Umbilical cord (tissue), 2 donors: ENCODE results near the gene DIS3L2. TPM values are rescaled to one million over a fixed set of nuclear protein-coding genes. Genes with fewer than 3 reads are reported as not detected.
"Not testable (repeated sequence)": the region's sequence is repeated elsewhere in the genome, so short reads cannot be mapped to it uniquely, and the experiment has no call there.

Experiments used
- DNase-seq: peaks from one replicate; pipeline ENCODE4 v3.0.0-alpha.2; 2015; ENCODE audit warnings: low spot score
- total RNA-seq: library from RNA; depleted of rRNA; stranded (reverse); fragments of >200 nt; gene quantifications from one replicate; pipeline ENCODE4 v1.2.3, GENCODE V29; 2014; ENCODE audit warnings: low replicate concordance; ENCODE audit not compliant: insufficient read depth

Gene DIS3L2
- total RNA-seq, 1 donor from 2014 or later, result 46.0 TPM

DNA sequence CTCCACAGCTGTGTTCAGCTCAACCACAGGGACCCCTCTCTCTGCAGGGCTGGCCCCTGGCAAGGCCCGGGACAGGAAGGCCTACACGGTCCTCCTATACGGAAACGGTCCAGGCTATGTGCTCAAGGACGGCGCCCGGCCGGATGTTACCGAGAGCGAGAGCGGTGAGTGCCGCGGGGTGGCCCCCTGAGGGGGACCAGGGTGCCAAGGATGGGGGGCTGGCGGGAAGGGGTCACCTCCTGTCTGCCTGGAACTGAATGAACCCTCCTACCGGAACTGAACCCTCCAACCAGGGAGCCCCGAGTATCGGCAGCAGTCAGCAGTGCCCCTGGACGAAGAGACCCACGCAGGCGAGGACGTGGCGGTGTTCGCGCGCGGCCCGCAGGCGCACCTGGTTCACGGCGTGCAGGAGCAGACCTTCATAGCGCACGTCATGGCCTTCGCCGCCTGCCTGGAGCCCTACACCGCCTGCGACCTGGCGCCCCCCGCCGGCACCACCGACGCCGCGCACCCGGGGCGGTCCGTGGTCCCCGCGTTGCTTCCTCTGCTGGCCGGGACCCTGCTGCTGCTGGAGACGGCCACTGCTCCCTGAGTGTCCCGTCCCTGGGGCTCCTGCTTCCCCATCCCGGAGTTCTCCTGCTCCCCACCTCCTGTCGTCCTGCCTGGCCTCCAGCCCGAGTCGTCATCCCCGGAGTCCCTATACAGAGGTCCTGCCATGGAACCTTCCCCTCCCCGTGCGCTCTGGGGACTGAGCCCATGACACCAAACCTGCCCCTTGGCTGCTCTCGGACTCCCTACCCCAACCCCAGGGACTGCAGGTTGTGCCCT lies 419.9 kb downstream of the DIS3L2 start:
- DNase-seq, result not testable (repeated sequence)

DNA sequence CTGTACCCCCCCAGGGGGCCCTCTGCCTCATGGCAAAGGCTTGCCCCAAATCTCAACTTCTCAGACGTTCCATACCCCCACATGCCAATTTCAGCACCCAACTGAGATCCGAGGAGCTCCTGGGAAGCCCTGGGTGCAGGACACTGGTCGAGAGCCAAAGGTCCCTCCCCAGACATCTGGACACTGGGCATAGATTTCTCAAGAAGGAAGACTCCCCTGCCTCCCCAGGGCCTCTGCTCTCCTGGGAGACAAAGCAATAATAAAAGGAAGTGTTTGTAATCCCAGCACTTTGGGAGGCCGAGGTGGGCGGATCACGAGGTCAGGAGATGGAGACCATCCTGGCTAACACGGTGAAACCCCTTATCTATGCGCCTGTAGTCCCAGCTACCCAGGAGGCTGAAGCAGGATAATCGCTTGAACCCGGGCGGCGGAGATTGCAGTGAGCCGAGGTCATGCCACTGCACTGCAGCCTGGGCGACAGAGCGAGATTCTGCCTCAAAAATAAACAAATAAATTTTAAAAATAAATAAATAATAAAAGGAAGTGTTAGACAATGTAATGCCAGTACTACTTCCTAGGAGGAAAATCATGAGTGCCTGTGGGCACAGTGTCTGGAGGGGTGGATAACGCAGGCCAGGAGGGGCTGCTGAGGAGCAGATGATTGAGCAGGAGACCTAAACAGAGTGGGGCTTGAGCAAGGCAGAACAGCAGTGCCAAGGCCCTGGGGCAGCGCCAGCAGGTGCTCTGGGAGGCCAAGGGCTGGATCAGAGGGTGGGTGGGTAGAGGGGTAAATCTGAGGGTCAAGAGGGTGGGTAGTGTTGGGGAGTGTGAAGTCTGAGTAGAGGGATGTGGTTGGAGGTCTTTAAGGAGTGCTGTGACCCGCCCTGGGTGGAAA lies 421.1 kb downstream of the DIS3L2 start:
- DNase-seq, result no peak

GRCh38 chr2:232384466-232384865 lies 423.0 kb downstream of the DIS3L2 start:
- no peak for DNase-seq

- not testable (repeated sequence) for DNase-seq
These were observed 423.5 kb downstream of the DIS3L2 start for GRCh38 chr2:232385058-232385457.

GRCh38 chr2:232385660-232386489 lies 424.4 kb downstream of the DIS3L2 start:
- peak; percentile 79 for DNase-seq

DNA sequence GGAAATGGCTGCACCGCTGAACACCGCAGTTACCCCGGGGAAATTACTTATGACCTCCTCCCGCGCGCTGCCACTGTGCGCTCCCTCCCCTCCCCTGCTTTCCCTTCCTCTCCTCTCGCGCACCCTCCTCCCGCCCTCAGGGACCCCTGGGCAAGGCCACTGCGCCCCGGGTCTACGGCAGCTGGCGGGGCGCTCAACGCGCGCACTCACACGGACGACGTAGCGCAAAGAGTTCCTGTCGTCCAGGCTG lies 424.9 kb downstream of the DIS3L2 start:
- DNase-seq, result no peak

Other genes starting within 250 kb of the DIS3L2 start
- gene PDE6D, start 180.4 kb upstream of the DIS3L2 start, total RNA-seq, result 13.5 TPM
- 18.3 TPM for gene COPS7B, start 175.3 kb upstream of the DIS3L2 start, total RNA-seq
- not detected for gene NPPC, start 35.3 kb upstream of the DIS3L2 start, total RNA-seq